Fibroblast of gingiva (primary cell): ENCODE results near the gene GSG1L.

Experiments used
- DNase-seq: peaks from one replicate; pipeline ENCODE4 v3.0.0-alpha.2; 2011; ENCODE audit warnings: low read depth

The GSG1L gene

DNA sequence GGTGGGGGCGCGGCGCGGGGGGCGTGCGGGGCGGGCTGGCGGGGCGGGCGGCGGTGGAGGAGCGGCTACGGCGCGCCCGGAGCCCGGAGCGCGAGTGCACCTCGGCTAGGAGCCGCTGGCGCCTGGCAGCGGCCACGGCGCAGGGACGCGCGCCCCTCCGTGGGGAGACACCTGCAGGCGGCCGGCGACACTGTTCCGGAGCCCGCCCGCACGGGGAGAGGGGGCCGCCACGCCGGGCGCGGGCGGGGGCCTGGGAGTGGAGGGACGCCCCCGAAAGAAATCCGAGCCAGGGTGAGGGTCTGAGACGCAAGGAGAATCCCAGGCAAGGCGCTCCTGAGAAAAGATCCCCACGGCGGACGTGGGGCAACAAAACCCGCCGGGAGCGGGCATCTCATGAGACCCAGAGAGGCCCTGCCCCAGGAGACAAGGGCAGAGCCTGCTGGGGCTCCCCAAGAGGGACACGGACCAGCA is at the start of gene GSG1L:
Gene GSG1L (minus strand): TSS at position 124 of the 471 bp plus-strand sequence. CDS start 290 bp downstream, outside the sequence.
- DNase-seq: no peak

- DNase-seq: no peak
Measured at GRCh38 chr16:28112908-28113307, 49.4 kb upstream of the GSG1L start.

GRCh38 chr16:28110977-28111376 is 47.5 kb upstream of the GSG1L start:
- DNase-seq: no peak

DNA sequence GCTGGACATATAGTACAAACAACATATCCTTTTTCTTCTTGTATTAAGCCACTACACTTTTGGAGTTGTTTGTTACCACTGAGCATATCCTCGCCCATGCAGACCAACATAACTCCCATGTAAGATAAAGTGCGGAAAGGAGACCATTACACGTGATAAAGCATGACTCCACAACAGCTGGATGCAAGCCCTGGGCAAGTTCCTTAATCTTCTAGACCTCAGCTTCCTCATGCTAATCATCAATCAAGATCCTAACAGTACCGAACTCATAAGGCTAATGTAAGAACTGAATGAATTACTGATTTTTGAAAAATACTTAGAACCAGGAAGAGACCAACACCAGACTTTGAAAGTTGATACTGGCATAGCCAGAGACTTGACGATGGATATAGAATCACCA is 47.0 kb upstream of the GSG1L start:
- DNase-seq: no peak

- no peak for DNase-seq
Measured at GRCh38 chr16:28110074-28110473, 46.6 kb upstream of the GSG1L start.

DNA sequence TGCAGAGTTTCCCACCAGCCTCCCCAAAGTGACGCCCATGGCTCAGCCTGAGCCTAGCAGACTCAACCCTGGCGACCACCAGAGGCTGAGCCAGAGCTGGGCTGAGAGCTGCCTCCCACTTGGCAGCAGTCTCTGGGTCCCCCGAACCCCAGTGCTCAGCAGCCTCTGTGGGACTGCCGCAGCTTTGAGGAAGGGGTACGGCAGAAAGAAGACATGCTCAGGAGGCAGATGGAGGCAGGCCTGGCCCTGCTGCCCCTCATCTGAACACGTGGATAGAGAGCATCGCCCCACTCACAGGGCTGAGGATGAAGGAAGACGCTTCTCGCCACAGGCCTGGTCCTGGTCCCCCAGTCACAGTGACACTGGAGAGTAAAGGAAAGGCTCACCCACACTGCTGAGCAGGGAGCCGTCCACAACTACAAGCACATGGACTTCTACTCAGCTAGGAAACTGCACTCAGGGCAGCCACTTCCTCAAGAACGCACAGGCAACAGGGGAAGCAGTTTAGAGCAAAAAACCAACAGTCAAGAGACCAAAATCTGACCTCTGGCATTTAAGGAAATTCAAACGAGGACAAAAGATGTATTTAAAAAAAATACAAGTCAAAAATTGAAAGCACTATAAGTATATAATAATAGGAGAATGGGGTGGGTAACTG is 45.2 kb upstream of the GSG1L start:
- no peak for DNase-seq

GRCh38 chr16:28107232-28107631 is 43.7 kb upstream of the GSG1L start:
- no peak for DNase-seq

GRCh38 chr16:28106467-28107215 is 43.1 kb upstream of the GSG1L start:
- no peak for DNase-seq

DNA sequence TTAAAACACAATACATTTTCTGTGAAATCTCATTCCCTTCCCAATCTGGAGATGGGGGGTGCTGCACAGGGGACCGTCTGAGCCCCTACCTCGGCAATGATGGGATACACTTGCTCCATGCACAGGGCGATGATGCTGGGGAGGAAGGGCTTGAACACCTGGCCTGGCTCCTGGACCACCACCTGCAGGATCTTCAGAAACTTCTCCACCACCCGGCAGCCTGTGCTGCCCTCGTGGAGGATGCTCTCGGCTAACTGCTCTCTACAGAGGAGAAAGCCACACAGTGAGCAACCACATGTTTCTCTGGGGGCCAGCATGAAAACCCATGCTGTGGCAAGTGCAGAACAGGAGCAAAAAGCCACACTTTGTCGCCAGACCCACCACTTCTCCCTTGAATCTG is 42.4 kb upstream of the GSG1L start:
- DNase-seq: no peak

DNA sequence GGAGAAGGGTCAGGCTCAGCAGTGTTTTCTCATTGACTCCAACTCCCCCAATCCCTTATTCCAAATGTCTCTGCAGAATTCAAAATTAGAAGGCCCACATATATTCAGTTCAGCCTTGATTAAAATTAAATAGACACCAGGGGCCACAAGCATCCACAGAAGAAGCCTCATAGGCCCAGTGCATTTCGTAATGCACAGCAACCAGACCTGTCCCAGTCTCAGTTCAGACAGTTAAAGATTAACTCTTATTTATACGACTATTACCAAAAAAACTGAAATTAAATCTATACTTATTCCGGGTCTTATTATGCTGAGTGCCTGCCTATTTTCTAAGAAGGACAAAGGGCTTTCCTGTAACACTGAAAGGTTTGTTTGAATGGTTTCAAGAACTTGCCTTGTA is 41.8 kb upstream of the GSG1L start:
- DNase-seq: no peak

- DNase-seq: no peak
Measured at GRCh38 chr16:28104404-28104803, 40.9 kb upstream of the GSG1L start.

GRCh38 chr16:28103516-28104170 is 40.1 kb upstream of the GSG1L start:
- no peak for DNase-seq

- DNase-seq: no peak
Measured at GRCh38 chr16:28101533-28101890, 38.0 kb upstream of the GSG1L start.

- DNase-seq: no peak
Measured at GRCh38 chr16:28100810-28101532, 37.5 kb upstream of the GSG1L start.

DNA sequence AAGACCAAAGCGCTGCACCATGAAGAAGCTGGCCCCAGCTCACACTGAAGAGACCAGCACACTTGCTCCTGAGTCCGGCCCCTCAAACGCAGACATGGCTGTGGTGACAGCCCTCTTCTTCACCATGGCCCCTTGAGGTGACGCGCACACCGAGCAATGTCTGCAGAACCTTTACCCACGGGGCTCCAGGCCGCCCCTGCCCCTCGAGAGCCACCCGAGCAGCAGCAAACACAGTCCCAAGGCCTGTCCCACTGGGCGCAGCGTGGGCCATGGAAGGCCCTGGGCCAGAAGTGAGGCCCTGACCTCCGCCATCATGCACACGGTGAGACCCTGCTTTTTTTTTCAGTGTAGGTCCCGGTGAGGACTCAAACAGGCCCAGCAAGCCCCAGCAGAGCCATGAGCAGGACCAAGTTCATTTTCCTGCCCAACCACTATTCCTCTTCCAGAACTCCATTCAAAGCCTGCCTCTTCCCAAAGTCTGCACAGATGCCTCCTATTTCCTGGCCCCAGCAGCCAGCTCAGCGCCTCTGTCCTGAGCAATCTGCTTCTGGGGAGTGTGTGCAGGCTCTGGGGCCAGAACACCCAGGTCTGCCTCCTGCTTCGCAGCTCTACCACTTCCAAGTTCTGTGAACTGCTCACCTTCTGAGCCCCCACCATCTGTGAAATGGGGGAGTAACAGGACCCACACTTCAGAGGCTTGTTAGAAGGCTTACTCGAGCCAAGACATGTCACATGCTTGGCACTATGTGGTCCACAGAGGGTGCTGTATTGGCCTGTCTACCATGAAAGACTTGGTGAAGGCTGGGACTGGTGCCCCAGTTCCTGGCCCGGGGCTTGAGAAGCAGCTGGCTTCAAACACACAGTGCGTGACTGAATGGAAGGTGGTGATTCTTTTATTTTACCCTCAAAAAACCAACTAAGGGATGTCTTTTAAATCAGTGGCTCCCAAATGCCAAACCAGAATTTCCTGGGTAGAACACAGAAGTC is 35.7 kb upstream of the GSG1L start:
- DNase-seq: no peak

DNA sequence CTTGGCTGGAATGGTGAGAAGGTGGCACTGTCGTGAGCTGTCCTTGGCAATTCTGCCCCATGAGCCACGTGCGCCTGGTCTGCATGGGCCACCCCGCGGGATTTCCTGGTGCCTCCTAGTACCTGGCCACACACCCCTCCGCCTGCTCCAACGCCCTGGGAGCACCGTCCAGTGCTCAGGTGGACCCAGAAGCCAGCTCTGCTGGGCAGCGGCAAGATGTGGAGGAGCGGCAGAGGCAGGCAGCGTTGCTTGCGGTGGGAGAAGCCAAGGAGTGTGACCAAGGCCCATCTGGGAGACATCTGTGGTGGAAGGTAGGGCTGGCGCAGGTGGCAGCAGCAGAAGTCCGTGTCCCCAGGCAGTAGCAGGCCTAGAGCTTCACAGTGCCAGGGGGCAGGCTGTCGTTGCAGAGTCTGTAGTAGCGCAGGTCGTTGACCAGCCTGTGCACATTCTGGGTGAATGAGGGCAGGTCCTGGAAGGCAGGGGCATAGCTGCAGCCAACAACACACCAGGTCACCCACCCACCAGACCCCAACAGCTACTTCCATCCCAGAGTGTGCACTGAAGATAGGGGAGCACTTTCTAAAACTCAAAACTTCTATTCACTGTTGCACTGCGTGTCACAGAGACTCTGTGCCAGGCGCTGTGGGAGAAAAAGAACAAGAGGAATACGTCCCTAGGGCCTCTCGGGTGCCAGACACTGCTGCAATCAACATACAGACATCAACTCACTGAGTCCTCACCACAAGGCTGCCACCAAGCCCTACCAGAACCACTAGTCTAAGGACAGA is 34.9 kb upstream of the GSG1L start:
- DNase-seq: no peak

DNA sequence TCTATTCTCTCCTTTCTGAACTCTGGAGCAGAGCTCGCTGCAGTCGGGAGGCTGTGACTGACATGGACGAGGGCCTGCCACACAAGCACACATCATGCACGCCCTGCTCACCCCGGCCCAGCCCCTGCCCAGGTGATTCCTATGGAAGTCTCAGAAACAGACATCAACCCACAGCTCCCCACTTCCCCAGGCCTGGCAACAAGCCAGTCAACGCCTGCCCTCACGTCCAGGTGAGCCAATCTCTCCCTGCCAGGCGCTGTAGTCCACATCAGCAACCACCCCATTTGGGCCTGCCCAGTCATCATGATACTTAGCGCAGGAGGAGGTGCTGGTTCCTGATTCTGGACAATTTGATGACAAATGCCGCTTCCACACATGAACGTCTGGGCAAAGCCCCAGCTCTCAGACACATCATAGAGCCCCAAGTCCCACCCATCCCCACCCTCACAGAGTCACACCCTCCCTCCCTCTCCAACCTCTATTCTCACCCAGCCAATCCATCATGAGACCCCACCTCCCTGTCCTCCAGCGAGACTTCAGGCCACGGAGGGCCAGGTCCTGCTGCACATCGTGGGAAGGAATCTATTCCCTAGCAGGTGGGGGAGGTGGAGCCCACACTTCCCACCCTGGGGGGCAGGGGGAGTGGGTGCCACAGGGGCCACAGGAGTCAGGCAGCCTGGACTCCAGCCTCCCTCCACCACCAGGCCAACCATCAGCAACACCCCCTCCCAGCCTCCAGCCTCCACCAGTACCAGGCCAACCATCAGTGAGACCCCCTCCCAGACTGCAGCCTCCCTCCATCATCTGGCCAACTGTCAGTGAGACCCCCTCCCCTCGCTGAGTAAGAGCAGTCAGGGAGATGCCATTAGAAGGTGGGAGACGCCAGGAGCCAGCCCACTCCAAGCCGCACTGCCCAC is 33.7 kb upstream of the GSG1L start:
- DNase-seq: no peak

- DNase-seq: no peak
Measured at GRCh38 chr16:28093385-28093725, 29.8 kb upstream of the GSG1L start.

- DNase-seq: no peak
Measured at GRCh38 chr16:28092721-28093384, 29.3 kb upstream of the GSG1L start.
